ENCODE results near the gene LCN15.

- no peak for TF ChIP-seq CTCF (IDR thresholded peaks at IDR 0.05)
- no peak for TF ChIP-seq POLR2A (IDR thresholded peaks at IDR 0.05)
Measured at GRCh38 chr9:136726631-136727191, 37.6 kb downstream of the LCN15 start.
